K562 (cell line): ENCODE results near the gene CNBD2. TPM values are rescaled to one million over a fixed set of nuclear protein-coding genes. Genes with fewer than 3 reads are reported as not detected.

Experiments
- ATAC-seq: fragments of 200-7000 bp; cut with Tn5 transposase; 3 replicates; pipeline ENCODE4 v1.9.1; 2020; ENCODE audit warnings: moderate library complexity
- BruUV-seq: library from RNA; stranded (reverse); fragments of 400-500 nt; replicated peaks from 2 replicates; lab custom pipeline; 2021; lab: Mats Ljungman, UMichigan
- CTCF ChIA-PET: fragments of 300-600 bp; formaldehyde crosslinking; extraction: SDS; loops from one replicate; lab custom pipeline; 2021; ENCODE audit warnings: low intra/inter-chr PET ratio; lab: Yijun Ruan, JAX
- POLR2A ChIA-PET: fragments of 300-600, 350-650 bp; sonication (Branson Sonifier 250); formaldehyde crosslinking; extraction: SDS; loops from one replicate; lab custom pipeline; 2021; ENCODE audit warnings: antibody characterized with exemption, inconsistent platforms; lab: Yijun Ruan, JAX
- DNase-seq, 4 experiments: peaks; one replicate each; pipeline versions ENCODE4 v3.0.0 to v3.0.0-alpha.2; 2011 to 2018; ENCODE audit warnings: low spot score in 3 of 4, mixed read lengths in 3 of 4; ENCODE audit errors: extremely low read depth in 1 of 4
- FAIRE-seq: peaks from 2 replicates; lab custom pipeline; 2011; peaks lifted over from hg19 to GRCh38; lab: Jason Lieb, UNC
- H2AFZ ChIP-seq: 2 replicates; pipeline ENCODE4 v1.6.0; 2011; ENCODE audit warnings: low read depth, low read length, control low read depth, inconsistent platforms
- H3K27ac ChIP-seq: fragments of 200-600 bp; 3 replicates; pipeline ENCODE4 v1.8.0; 2011; ENCODE audit warnings: low read depth, mild to moderate bottlenecking, control low read depth, inconsistent platforms, low read length, moderate library complexity, mixed read lengths; ENCODE audit errors: extremely low read depth
- H3K27me3 ChIP-seq, 2 experiments: fragments of 300-600 bp in 1 of 2; 2 replicates in 1 of 2; 3 replicates in 1 of 2; pipeline versions ENCODE4 v1.6.0 to v1.8.0; 2011; ENCODE audit warnings: inconsistent platforms in 2 of 2, low read length in 2 of 2, mild to moderate bottlenecking in 1 of 2, mixed read lengths in 1 of 2, moderate library complexity in 1 of 2; ENCODE audit not compliant: control insufficient read depth in 2 of 2, insufficient read depth in 2 of 2
- H3K36me3 ChIP-seq: fragments of 300-600 bp; 3 replicates; pipeline ENCODE4 v1.8.0; 2011; ENCODE audit warnings: mild to moderate bottlenecking, low read length, inconsistent platforms; ENCODE audit not compliant: control insufficient read depth, insufficient read depth
- H3K4me1 ChIP-seq, 2 experiments: fragments of 200-600 bp in 1 of 2; replicated peaks in 1 of 2; 2 replicates in 1 of 2; 3 replicates in 1 of 2; pipeline versions ENCODE4 v1.5.1 to v1.8.0; 2011; ENCODE audit warnings: inconsistent platforms in 2 of 2, low read length in 2 of 2, mild to moderate bottlenecking in 1 of 2, mixed read lengths in 1 of 2, moderate library complexity in 1 of 2; ENCODE audit not compliant: control insufficient read depth in 2 of 2, insufficient read depth in 2 of 2
- H3K4me2 ChIP-seq: 2 replicates; pipeline ENCODE4 v1.6.1; 2011; ENCODE audit warnings: low read length, control low read depth, inconsistent platforms, mixed read lengths; ENCODE audit not compliant: insufficient read depth
- H3K4me3 ChIP-seq: fragments of 200-600 bp; sonication (generic), shearing (Covaris generic); 2 replicates; pipeline ENCODE4 v1.5.1; 2016; ENCODE audit warnings: control low read depth, inconsistent platforms
- H3K79me2 ChIP-seq: fragments of 200-600 bp; 3 replicates; pipeline ENCODE4 v1.8.0; 2011; ENCODE audit warnings: low read length, inconsistent platforms; ENCODE audit not compliant: control insufficient read depth, insufficient read depth
- H3K9ac ChIP-seq, 2 experiments: 2 replicates each; pipeline versions ENCODE4 v1.6.0 to v1.6.1; 2011; ENCODE audit warnings: low read depth in 2 of 2, low read length in 2 of 2, control low read depth in 1 of 2, inconsistent platforms in 1 of 2, mild to moderate bottlenecking in 1 of 2, mixed read lengths in 1 of 2; ENCODE audit not compliant: insufficient read depth in 1 of 2
- H3K9me1 ChIP-seq: one replicate; pipeline ENCODE4 v1.6.0; 2011; ENCODE audit warnings: inconsistent platforms, mild to moderate bottlenecking, low read length, moderate library complexity; ENCODE audit not compliant: control insufficient read depth, insufficient read depth
- H3K9me3 ChIP-seq: replicated peaks from 2 replicates; pipeline ENCODE4 v1.5.1; 2011; ENCODE audit warnings: low read depth, low read length, inconsistent platforms; ENCODE audit not compliant: control insufficient read depth, insufficient read depth
- H4K20me1 ChIP-seq: replicated peaks from 2 replicates; pipeline ENCODE4 v1.6.1; 2011; ENCODE audit warnings: low read length, inconsistent platforms, mixed read lengths; ENCODE audit not compliant: control insufficient read depth, insufficient read depth
- E2F5 ChIP-seq: sonication (generic); formaldehyde crosslinking; IDR thresholded peaks from 2 replicates; pipeline ENCODE4 v1.8.0; 2022; ENCODE audit warnings: mild to moderate bottlenecking, missing genetic modification reagents
- ELF1 ChIP-seq: fragments of 200-800 bp; sonication (Bioruptor generic); IDR thresholded peaks from 2 replicates; pipeline ENCODE4 v1.6.1; 2016; ENCODE audit warnings: missing genetic modification characterization, missing compliant biosample characterization
- ELF2 ChIP-seq: fragments of 250-450 bp; sonication (Bioruptor Pico); IDR thresholded peaks from 2 replicates; pipeline ENCODE4 v1.5.0; 2021; ENCODE audit warnings: mild to moderate bottlenecking
- MCM2 ChIP-seq: fragments of 450-650 bp; IDR thresholded peaks from 2 replicates; pipeline ENCODE4 v1.6.1; 2017; ENCODE audit warnings: low read depth, mild to moderate bottlenecking
- MYNN ChIP-seq, 2 experiments: sonication (generic); formaldehyde crosslinking in 1 of 2; IDR thresholded peaks; 2 replicates each; pipeline versions ENCODE4 v1.5.0 to v1.6.1; 2016 to 2020; ENCODE audit warnings: antibody characterized with exemption in 1 of 2, missing genetic modification reagents in 1 of 2
- NFIC ChIP-seq: fragments of 450-650 bp; IDR thresholded peaks from 2 replicates; pipeline ENCODE4 v1.6.1; 2017; ENCODE audit warnings: mild to moderate bottlenecking, inconsistent platforms
- SMAD2 ChIP-seq: fragments of 150-350 bp; IDR thresholded peaks from 2 replicates; pipeline ENCODE4 v1.6.1; 2014; ENCODE audit warnings: low read depth, mild to moderate bottlenecking, low read length
- SUPT5H ChIP-seq: fragments of 450-650 bp; IDR thresholded peaks from 2 replicates; pipeline ENCODE4 v1.6.1; 2016
- WGBS: fragments of 100-300 bp; shearing (Covaris generic); methylation state at CpG from one replicate; pipeline ENCODE4 v1.1.6; 2016; ENCODE audit warnings: low coverage, mixed read lengths; ENCODE audit not compliant: insufficient coverage; ENCODE audit errors: missing lambda C conversion rate; 5-methylcytosine and 5-hydroxymethylcytosine counted together
- in situ Hi-C: fragments of 300-500 bp; cut with MboI; formaldehyde crosslinking; loops from 4 replicates; pipeline ENCODE4 v1.15.0; 2018; ENCODE audit warnings: inconsistent platforms, mixed read lengths
- intact Hi-C: fragments of 100-400 bp; cut with micrococcal nuclease; formaldehyde crosslinking; loops from 2 replicates; pipeline ENCODE4 v1.14.2; 2022
- polyA plus RNA-seq, 8 experiments: library from polyadenylated mRNA; depleted of rRNA in 4 of 8; stranded (reverse) in 5 of 8; unstranded in 3 of 8; fragments of >200 nt; fragmentation: Nextera tagmentation in 2 of 8; fragmentation: Illumina TruSeq in 1 of 8; extraction: Ambion mirVana in 2 of 8; extraction: Trizol in 1 of 8; gene quantifications; 2 replicates each; pipeline versions ENCODE4 v1.2.1 to v1.2.3, GENCODE V29; 2011 to 2014; ENCODE audit warnings: inconsistent platforms in 1 of 8, missing spikeins in 1 of 8
- total RNA-seq, 7 experiments: library from RNA; depleted of rRNA in 6 of 7; stranded (reverse); fragments of >200 nt in 6 of 7; fragmentation: Illumina TruSeq in 2 of 7; extraction: Trizol in 2 of 7; gene quantifications; 2 replicates each; pipeline versions ENCODE4 v1.2.1 to v1.2.3, GENCODE V29; 2011 to 2021; ENCODE audit warnings: low replicate concordance in 1 of 7
- TF ChIP-seq, protein P1 (sequence below): fragments of 250-450 bp; sonication (Bioruptor Pico); IDR thresholded peaks from 2 replicates; pipeline ENCODE4 v1.5.0; 2022; ENCODE audit warnings: mild to moderate bottlenecking
- TF ChIP-seq, protein P2 (sequence below): fragments of 250-450 bp; sonication (Bioruptor Pico); IDR thresholded peaks from 2 replicates; pipeline ENCODE4 v1.8.0; 2021; ENCODE audit warnings: moderate library complexity, mild to moderate bottlenecking, inconsistent platforms
- TF ChIP-seq, protein P3 (sequence below): fragments of 250-450 bp; sonication (Bioruptor Pico); IDR thresholded peaks from 2 replicates; pipeline ENCODE4 v1.8.0; 2021; ENCODE audit warnings: mild to moderate bottlenecking, moderate library complexity
- TF ChIP-seq, protein P4 (sequence below): fragments of 450-650 bp; conservative IDR thresholded peaks from 2 replicates; pipeline ENCODE4 v1.6.1; 2016; ENCODE audit warnings: missing genetic modification characterization, low read depth, mild to moderate bottlenecking, missing compliant biosample characterization, moderate library complexity
- TF ChIP-seq, protein P5 (sequence below): fragments of 450-650 bp; formaldehyde crosslinking; IDR thresholded peaks from 2 replicates; pipeline ENCODE4 v1.4.0; 2022; ENCODE audit warnings: missing genetic modification characterization

CNBD2 gene
- total and polyA plus RNA-seq, 9 of the 15 experiments (the other 6 are each of a cell fraction or from before 2014, with no cell fraction given) = 3.2 to 17.5 (median 5.3) TPM

DNA sequence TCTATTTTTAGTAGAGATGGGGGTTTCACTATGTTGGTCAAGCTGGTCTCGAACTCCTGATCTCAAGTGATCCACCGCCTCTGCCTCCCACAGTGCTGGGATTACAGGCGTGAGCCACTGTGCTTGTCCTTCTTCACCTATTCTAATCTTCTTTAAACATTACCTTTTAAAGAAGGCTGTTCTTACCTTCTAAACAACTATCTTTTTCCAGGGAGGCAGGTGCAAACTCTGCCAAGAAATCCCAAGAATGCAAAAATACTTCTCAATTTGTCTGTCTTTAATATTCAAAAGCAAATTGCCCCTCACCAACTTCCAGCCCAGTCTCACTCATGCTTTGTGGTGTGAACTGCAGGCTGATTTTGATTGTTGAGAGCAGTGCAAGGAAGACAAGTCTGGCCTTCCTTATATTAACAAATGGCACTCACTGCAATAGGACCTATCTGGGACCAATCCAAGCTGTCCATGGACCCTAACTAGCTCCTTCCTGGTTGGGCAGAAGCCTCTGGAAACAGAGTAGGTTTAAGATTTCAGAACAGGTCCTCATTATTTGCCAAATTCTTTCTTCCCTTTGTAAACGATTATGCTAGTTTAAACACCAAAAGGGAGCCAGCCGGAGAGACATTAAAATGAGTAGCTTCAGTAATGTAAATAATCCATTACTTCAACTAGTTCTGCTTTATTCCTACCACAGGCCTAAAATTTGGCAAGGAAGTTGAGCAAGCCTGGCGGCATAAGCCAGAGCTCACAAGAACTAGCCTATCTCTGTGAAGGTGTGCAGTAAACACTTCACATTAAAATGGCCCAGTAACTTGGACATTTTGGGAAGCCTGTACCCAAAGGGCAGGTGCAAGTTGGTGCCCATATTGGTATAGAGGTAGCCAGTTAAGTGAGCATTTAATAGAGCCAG is 15.7 kb upstream of the CNBD2 start:
- BruUV-seq = no TSS peak
- POLR2A ChIA-PET = interaction anchor here (0.6 to 3.7 kb wide), 18 partner anchors 10 to 365 kb away, joined by 3 to 55 read pairs (median 4); partner anchors contain the start of gene RBM39
- peak in 3 of 4 experiments; percentile 22 to 48 (median 45) for DNase-seq
- TF ChIP-seq, protein P1, sequence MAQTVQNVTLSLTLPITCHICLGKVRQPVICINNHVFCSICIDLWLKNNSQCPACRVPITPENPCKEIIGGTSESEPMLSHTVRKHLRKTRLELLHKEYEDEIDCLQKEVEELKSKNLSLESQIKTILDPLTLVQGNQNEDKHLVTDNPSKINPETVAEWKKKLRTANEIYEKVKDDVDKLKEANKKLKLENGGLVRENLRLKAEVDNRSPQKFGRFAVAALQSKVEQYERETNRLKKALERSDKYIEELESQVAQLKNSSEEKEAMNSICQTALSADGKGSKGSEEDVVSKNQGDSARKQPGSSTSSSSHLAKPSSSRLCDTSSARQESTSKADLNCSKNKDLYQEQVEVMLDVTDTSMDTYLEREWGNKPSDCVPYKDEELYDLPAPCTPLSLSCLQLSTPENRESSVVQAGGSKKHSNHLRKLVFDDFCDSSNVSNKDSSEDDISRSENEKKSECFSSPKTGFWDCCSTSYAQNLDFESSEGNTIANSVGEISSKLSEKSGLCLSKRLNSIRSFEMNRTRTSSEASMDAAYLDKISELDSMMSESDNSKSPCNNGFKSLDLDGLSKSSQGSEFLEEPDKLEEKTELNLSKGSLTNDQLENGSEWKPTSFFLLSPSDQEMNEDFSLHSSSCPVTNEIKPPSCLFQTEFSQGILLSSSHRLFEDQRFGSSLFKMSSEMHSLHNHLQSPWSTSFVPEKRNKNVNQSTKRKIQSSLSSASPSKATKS (CRISPR knock-in tag) = no peak
- TF ChIP-seq NFIC (no peak), SUPT5H (peak; percentile 13; the same call in 1 of the 2 replicates), MCM2 (no peak), ELF1 (tag) (no peak), E2F5 (CRISPR knock-in tag) (no peak), ELF2 (no peak), SMAD2 (no peak), MYNN (IDR thresholded peaks at IDR 0.05) (0 out of 2 replicates have a peak, but pooled peaks have one; percentile 9), MYNN (CRISPR knock-in tag; IDR thresholded peaks at IDR 0.05) (no peak)
- TF ChIP-seq, protein P2, sequence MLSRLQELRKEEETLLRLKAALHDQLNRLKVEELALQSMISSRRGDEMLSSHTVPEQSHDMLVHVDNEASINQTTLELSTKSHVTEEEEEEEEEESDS = no peak
- TF ChIP-seq, protein P3, sequence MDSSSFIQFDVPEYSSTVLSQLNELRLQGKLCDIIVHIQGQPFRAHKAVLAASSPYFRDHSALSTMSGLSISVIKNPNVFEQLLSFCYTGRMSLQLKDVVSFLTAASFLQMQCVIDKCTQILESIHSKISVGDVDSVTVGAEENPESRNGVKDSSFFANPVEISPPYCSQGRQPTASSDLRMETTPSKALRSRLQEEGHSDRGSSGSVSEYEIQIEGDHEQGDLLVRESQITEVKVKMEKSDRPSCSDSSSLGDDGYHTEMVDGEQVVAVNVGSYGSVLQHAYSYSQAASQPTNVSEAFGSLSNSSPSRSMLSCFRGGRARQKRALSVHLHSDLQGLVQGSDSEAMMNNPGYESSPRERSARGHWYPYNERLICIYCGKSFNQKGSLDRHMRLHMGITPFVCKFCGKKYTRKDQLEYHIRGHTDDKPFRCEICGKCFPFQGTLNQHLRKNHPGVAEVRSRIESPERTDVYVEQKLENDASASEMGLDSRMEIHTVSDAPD (CRISPR knock-in tag) = no peak
- TF ChIP-seq, protein P4, sequence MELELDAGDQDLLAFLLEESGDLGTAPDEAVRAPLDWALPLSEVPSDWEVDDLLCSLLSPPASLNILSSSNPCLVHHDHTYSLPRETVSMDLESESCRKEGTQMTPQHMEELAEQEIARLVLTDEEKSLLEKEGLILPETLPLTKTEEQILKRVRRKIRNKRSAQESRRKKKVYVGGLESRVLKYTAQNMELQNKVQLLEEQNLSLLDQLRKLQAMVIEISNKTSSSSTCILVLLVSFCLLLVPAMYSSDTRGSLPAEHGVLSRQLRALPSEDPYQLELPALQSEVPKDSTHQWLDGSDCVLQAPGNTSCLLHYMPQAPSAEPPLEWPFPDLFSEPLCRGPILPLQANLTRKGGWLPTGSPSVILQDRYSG (tag) = no peak
- TF ChIP-seq, protein P5, sequence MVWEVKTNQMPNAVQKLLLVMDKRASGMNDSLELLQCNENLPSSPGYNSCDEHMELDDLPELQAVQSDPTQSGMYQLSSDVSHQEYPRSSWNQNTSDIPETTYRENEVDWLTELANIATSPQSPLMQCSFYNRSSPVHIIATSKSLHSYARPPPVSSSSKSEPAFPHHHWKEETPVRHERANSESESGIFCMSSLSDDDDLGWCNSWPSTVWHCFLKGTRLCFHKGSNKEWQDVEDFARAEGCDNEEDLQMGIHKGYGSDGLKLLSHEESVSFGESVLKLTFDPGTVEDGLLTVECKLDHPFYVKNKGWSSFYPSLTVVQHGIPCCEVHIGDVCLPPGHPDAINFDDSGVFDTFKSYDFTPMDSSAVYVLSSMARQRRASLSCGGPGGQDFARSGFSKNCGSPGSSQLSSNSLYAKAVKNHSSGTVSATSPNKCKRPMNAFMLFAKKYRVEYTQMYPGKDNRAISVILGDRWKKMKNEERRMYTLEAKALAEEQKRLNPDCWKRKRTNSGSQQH = no peak

More for the DNA sequence above, 15.7 kb upstream of the CNBD2 start:
- Histone ChIP-seq H2AFZ (no peak overlapping the region), H3K9me1 (no peaks in the 10 kb centered on the region), H4K20me1 (0 out of 2 replicates have a peak, but pooled peaks cover 3% of the 10 kb centered on the region), H3K36me3 (peaks cover 28% of the 10 kb centered on the region), H3K9me3 (no peaks in the 10 kb centered on the region), H3K27ac (peak overlapping the region; percentile 98), H3K27me3 (no peaks in the 10 kb centered on the region), H3K4me1 (peaks cover 9 to 16% of the 10 kb centered on the region in 2 experiments; a peak in 4 of 5 replicates), H3K79me2 (peaks cover 32% of the 10 kb centered on the region), H3K4me2 (peak overlapping the region; percentile 90), H3K9ac (peak overlapping the region; percentile 98 to 100), H3K4me3 (peak overlapping the region; percentile 95)
- CTCF ChIA-PET = interaction anchor here (0.5 to 1.1 kb wide), 2 partner anchors 186 to 496 kb away, joined by 3 to 4 read pairs; no protein-coding TSS in a partner anchor
- ATAC-seq (no peak), FAIRE-seq (peak; percentile 19)
- 25% methylated on average over 6 of the region's 6 CpGs for WGBS
- intact Hi-C loops = loop anchor here (5.0 kb wide), 1 partner anchor 50 kb away; no protein-coding TSS in a partner anchor
- in situ Hi-C loops = no loop called here
